ENCODE results near the gene FBXO24.
"Not testable (repeated sequence)": the region's sequence is repeated elsewhere in the genome, so short reads cannot be mapped to it uniquely, and the experiment has no call there.

FBXO24 gene

DNA sequence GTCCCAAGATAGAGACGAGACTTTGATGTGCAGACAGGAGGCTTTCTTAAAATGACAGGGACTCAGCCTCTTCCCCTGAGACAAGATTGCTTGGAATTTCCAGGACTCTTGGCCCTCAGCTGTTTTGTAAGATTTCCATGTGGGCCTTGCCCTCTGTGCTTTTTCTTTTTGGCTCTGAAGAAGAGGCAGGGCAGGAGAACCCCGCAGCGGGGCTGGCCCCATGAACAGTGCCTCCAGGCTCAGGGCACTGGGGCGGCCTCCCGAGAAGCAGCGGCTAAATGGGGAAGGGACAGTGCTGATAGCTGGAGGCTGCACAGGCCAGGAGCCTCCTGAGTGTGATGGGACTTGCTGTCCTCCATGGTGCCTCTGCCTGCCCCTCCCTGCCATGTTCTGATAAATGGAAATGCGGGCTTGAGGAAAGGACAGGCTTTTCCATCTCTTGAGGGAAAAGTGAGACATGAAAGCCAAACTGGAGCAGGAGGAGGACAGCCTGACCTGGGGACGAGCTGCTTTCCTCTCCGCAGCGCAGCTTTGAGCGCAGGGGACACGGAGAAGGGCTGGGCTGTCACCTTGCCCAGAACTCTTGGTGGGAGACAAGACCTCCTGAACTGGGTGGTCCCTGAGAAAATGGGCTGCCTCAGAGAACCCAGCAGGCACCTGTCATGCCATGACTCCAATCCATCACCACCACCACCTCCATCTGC lies 24.5 kb upstream of the FBXO24 start:
- DNase-seq (ENCODE audit: low read depth), result no peak
- TF ChIP-seq, protein P1, sequence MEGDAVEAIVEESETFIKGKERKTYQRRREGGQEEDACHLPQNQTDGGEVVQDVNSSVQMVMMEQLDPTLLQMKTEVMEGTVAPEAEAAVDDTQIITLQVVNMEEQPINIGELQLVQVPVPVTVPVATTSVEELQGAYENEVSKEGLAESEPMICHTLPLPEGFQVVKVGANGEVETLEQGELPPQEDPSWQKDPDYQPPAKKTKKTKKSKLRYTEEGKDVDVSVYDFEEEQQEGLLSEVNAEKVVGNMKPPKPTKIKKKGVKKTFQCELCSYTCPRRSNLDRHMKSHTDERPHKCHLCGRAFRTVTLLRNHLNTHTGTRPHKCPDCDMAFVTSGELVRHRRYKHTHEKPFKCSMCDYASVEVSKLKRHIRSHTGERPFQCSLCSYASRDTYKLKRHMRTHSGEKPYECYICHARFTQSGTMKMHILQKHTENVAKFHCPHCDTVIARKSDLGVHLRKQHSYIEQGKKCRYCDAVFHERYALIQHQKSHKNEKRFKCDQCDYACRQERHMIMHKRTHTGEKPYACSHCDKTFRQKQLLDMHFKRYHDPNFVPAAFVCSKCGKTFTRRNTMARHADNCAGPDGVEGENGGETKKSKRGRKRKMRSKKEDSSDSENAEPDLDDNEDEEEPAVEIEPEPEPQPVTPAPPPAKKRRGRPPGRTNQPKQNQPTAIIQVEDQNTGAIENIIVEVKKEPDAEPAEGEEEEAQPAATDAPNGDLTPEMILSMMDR (conservative IDR thresholded peaks at IDR 0.05; ENCODE audit: low read depth, low read length), result no peak
- no peak overlapping the region for H3K4me3 ChIP-seq (ENCODE audit: low read depth, low read length)

DNA sequence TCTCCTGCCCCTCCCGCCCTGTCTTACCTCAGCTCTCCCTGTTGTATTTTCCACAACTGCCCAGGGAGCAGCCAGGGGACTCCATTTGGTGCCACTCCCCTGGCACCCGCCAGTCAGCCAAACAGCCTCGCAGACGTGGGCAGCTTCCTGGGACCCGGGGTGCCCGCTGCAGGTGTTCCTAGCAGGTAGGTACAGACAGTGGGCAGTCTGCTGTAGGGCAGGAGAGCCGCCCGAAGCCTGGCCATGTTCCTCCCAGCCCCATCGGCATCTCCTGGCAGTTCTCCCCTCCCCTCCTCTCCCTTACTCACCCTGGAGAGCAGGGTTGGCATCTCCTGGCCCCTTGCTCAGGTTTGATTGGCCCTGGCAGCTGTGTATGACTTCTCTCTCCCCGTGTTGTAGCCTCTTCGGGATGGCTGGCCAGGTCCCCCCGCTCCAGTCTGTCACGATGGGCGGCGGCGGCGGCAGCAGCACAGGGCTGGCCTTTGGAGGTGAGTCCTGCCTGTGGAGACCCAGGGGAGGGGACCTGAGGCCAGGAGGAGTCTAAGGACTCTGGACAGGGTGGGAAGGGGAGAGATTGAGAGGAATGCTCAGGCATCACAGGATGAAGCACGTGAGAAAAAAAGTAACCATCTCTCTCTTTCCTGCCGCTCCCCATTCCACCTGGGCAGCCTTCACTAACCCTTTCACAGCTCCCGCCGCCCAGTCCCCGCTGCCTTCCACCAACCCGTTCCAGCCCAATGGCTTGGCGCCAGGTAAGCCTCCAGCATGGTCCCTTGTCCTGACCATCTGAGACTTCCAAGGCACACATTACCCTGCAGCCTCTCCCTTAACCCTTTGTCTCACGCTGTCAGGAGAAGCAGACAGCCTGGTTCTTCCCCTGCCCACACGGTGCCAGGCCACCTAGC lies 23.7 kb upstream of the FBXO24 start:
- DNase-seq (ENCODE audit: low read depth), result no peak
- TF ChIP-seq, protein P1 (conservative IDR thresholded peaks at IDR 0.05; ENCODE audit: low read depth, low read length), result no peak
- H3K4me3 ChIP-seq (ENCODE audit: low read depth, low read length), result no peak overlapping the region

GRCh38 chr7:100563100-100563564 lies 23.0 kb upstream of the FBXO24 start:
- no peak overlapping the region for H3K4me3 ChIP-seq (ENCODE audit: low read depth, low read length)
- TF ChIP-seq, protein P1 (conservative IDR thresholded peaks at IDR 0.05; ENCODE audit: low read depth, low read length), result no peak
- no peak for DNase-seq (ENCODE audit: low read depth)

GRCh38 chr7:100563809-100564400 lies 22.2 kb upstream of the FBXO24 start:
- TF ChIP-seq, protein P1 (conservative IDR thresholded peaks at IDR 0.05; ENCODE audit: low read depth, low read length), result peak; percentile 97
- H3K4me3 ChIP-seq (ENCODE audit: low read depth, low read length), result no peak overlapping the region
- peak; percentile 82 for DNase-seq (ENCODE audit: low read depth)

DNA sequence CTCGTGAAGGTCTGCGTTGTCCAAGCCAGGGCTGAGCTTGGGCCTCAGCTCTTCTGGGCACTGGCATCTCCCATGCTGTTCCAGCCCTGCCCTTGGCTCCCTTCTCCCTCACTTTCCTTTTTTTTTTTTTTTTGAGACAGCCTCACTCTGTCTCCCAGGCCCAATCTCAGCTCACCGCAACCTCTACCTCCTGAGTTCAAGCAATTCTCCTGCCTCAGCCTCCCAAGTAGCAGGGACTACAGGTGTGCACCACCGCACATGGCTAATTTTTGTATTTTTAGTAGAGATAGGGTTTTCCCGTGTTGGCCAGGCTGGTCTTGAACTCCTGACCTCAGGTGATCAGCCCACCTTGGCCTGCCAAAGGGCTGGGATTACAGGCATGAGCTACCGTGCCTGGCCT lies 21.7 kb upstream of the FBXO24 start:
- not testable (repeated sequence) for DNase-seq (ENCODE audit: low read depth); H3K4me3 ChIP-seq (ENCODE audit: low read depth, low read length)

GRCh38 chr7:100565133-100565571 lies 21.0 kb upstream of the FBXO24 start:
- no peak overlapping the region for H3K4me3 ChIP-seq (ENCODE audit: low read depth, low read length)
- no peak for DNase-seq (ENCODE audit: low read depth)
- TF ChIP-seq, protein P1 (conservative IDR thresholded peaks at IDR 0.05; ENCODE audit: low read depth, low read length), result no peak

DNA sequence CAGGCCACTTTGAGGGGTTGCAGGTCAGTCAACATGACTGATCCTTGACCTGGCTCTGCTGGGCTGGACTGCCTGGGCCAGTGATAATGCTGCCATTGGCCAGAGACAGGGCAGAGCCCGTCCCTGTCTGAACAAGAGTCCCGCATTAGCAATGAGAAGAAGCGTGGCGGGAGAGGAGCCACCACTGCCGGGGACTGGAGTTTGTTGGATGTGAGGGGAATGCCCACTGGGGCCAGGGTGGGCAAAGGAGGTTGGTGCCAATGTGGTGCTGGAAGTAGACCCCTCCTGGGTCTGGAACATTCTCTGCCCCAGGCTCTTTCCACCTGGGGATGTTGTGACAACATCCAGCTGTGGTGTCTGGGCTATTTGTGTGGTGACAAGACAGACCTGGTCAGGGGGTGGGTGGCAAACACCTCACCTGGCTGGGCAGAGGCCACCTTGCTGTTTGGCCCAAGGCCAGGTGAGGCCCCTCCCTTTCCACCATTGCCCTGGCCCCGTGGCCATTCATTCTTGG lies 20.1 kb upstream of the FBXO24 start:
- no peak overlapping the region for H3K4me3 ChIP-seq (ENCODE audit: low read depth, low read length)
- no peak for DNase-seq (ENCODE audit: low read depth)
- TF ChIP-seq, protein P1 (conservative IDR thresholded peaks at IDR 0.05; ENCODE audit: low read depth, low read length), result no peak

Measured in choroid plexus epithelial cell (primary cell).